H9 (cell line): Measurements from ENCODE around the gene ITK. TPM values are rescaled to one million over a fixed set of nuclear protein-coding genes. Genes with fewer than 3 reads are reported as not detected.

ENCODE experiments used
- DNase-seq: peaks from one replicate; pipeline ENCODE4 v3.0.0-alpha.2; 2017
- H2AFZ ChIP-seq: one replicate; pipeline ENCODE4 v1.6.1; 2013; ENCODE audit warnings: mild to moderate bottlenecking, low read length, control low read depth, moderate library complexity
- H2AK5ac ChIP-seq: 2 replicates; pipeline ENCODE4 v1.6.1; 2013; ENCODE audit warnings: low read length, control low read depth, mixed read lengths; ENCODE audit not compliant: insufficient read length
- H2BK120ac ChIP-seq: one replicate; pipeline ENCODE4 v1.6.1; 2013; ENCODE audit warnings: low read depth, mild to moderate bottlenecking, low read length, control low read depth, inconsistent platforms; ENCODE audit not compliant: poor library complexity, severe bottlenecking
- H2BK12ac ChIP-seq: 2 replicates; pipeline ENCODE4 v1.6.1; 2013; ENCODE audit warnings: low read length, control low read depth, mixed read lengths, low read depth; ENCODE audit not compliant: insufficient read length
- H2BK15ac ChIP-seq: 2 replicates; pipeline ENCODE4 v1.6.1; 2013; ENCODE audit warnings: low read depth, low read length, control low read depth
- H2BK20ac ChIP-seq: one replicate; pipeline ENCODE4 v1.6.1; 2013; ENCODE audit warnings: low read depth, mild to moderate bottlenecking, low read length, control low read depth, inconsistent platforms; ENCODE audit not compliant: poor library complexity, severe bottlenecking
- H2BK5ac ChIP-seq: 2 replicates; pipeline ENCODE4 v1.6.1; 2013; ENCODE audit warnings: low read length, control low read depth, mixed read lengths; ENCODE audit not compliant: insufficient read length
- H3K14ac ChIP-seq: 2 replicates; pipeline ENCODE4 v1.6.1; 2013; ENCODE audit warnings: low read length, control low read depth; ENCODE audit not compliant: insufficient read depth
- H3K18ac ChIP-seq: 2 replicates; pipeline ENCODE4 v1.6.1; 2013; ENCODE audit warnings: low read depth, mild to moderate bottlenecking, mixed read lengths, low read length, control low read depth; ENCODE audit not compliant: insufficient read length
- H3K23ac ChIP-seq: 2 replicates; pipeline ENCODE4 v1.6.1; 2013; ENCODE audit warnings: low read length, control low read depth, mixed read lengths, low read depth; ENCODE audit not compliant: insufficient read length
- H3K23me2 ChIP-seq: 2 replicates; pipeline ENCODE4 v1.6.1; 2013; ENCODE audit warnings: low read depth, mild to moderate bottlenecking, mixed read lengths, low read length, control low read depth; ENCODE audit not compliant: insufficient read length, poor library complexity, severe bottlenecking
- H3K27ac ChIP-seq: 2 replicates; pipeline ENCODE4 v1.5.1; 2013; ENCODE audit warnings: low read length, control low read depth, mixed read lengths, low read depth; ENCODE audit not compliant: insufficient read length
- H3K27me3 ChIP-seq: 2 replicates; pipeline ENCODE4 v1.6.1; 2013; ENCODE audit warnings: low read length, control low read depth, inconsistent platforms; ENCODE audit not compliant: insufficient read depth
- H3K4ac ChIP-seq: 2 replicates; pipeline ENCODE4 v1.6.1; 2013; ENCODE audit warnings: low read depth, mild to moderate bottlenecking, control low read depth, inconsistent platforms, low read length, moderate library complexity
- H3K4me1 ChIP-seq: 2 replicates; pipeline ENCODE4 v1.6.1; 2013; ENCODE audit warnings: low read length, control low read depth, inconsistent platforms; ENCODE audit not compliant: insufficient read depth
- H3K4me2 ChIP-seq: 2 replicates; pipeline ENCODE4 v1.6.1; 2013; ENCODE audit warnings: low read length, control low read depth, mixed read lengths; ENCODE audit not compliant: insufficient read length, insufficient read depth
- H3K56ac ChIP-seq: 2 replicates; pipeline ENCODE4 v1.6.1; 2013; ENCODE audit warnings: low read depth, mild to moderate bottlenecking, mixed read lengths, low read length, control low read depth; ENCODE audit not compliant: insufficient read length
- H3K79me1 ChIP-seq: 2 replicates; pipeline ENCODE4 v1.6.1; 2013; ENCODE audit warnings: low read depth, mild to moderate bottlenecking, moderate library complexity, low read length, control low read depth, inconsistent platforms; ENCODE audit not compliant: insufficient read depth, poor library complexity, severe bottlenecking
- H3K79me2 ChIP-seq: 2 replicates; pipeline ENCODE4 v1.6.1; 2013; ENCODE audit warnings: low read length, control low read depth, inconsistent platforms; ENCODE audit not compliant: insufficient read depth
- H3K9ac ChIP-seq: 2 replicates; pipeline ENCODE4 v1.6.1; 2013; ENCODE audit warnings: low read length, control low read depth, mixed read lengths; ENCODE audit not compliant: insufficient read length; ENCODE audit errors: extremely low read depth
- H3K9me3 ChIP-seq: one replicate; pipeline ENCODE4 v1.6.1; 2013; ENCODE audit warnings: low read depth, low read length, inconsistent platforms; ENCODE audit not compliant: control insufficient read depth
- H3T11ph ChIP-seq: one replicate; pipeline ENCODE4 v1.6.1; 2013; ENCODE audit warnings: mild to moderate bottlenecking, low read length, control low read depth, inconsistent platforms
- H4K20me1 ChIP-seq: one replicate; pipeline ENCODE4 v1.6.1; 2013; ENCODE audit not compliant: control insufficient read depth, insufficient read length, insufficient read depth
- H4K5ac ChIP-seq: 2 replicates; pipeline ENCODE4 v1.6.1; 2013; ENCODE audit warnings: low read depth, mild to moderate bottlenecking, mixed read lengths, low read length, control low read depth; ENCODE audit not compliant: insufficient read length
- H4K8ac ChIP-seq: replicated peaks from 2 replicates; pipeline ENCODE4 v1.6.1; 2013; ENCODE audit warnings: low read length, control low read depth, mixed read lengths, low read depth; ENCODE audit not compliant: insufficient read length
- H4K91ac ChIP-seq: 2 replicates; pipeline ENCODE4 v1.6.1; 2013; ENCODE audit warnings: low read depth, mild to moderate bottlenecking, moderate library complexity, mixed read lengths, low read length, control low read depth; ENCODE audit not compliant: insufficient read length
- H3K27ac Mint-ChIP-seq, 3 experiments: 2 replicates in 2 of 3; 3 replicates in 1 of 3; pipeline ENCODE4 v1.8.0; 2020 to 2021; ENCODE audit warnings: mixed read lengths in 3 of 3, mild to moderate bottlenecking in 1 of 3, moderate library complexity in 1 of 3
- H3K27me3 Mint-ChIP-seq: 2 replicates; pipeline ENCODE4 v1.8.0; 2021; ENCODE audit warnings: low read depth, mild to moderate bottlenecking, moderate library complexity, mixed read lengths
- H3K36me3 Mint-ChIP-seq, 3 experiments: 2 replicates in 2 of 3; 3 replicates in 1 of 3; pipeline ENCODE4 v1.8.0; 2020 to 2021; ENCODE audit warnings: low read depth in 3 of 3, mixed read lengths in 3 of 3; ENCODE audit not compliant: insufficient read depth in 1 of 3
- H3K4me1 Mint-ChIP-seq, 2 experiments: 2 replicates each; pipeline ENCODE4 v1.8.0; 2020; ENCODE audit warnings: mixed read lengths in 2 of 2
- H3K4me3 Mint-ChIP-seq, 2 experiments: 2 replicates in 1 of 2; 3 replicates in 1 of 2; pipeline ENCODE4 v1.8.0; 2020 to 2021; ENCODE audit warnings: mild to moderate bottlenecking in 2 of 2, mixed read lengths in 2 of 2, moderate library complexity in 1 of 2
- H3K9me3 Mint-ChIP-seq, 2 experiments: 2 replicates in 1 of 2; 3 replicates in 1 of 2; pipeline ENCODE4 v1.8.0; 2020; ENCODE audit warnings: mild to moderate bottlenecking in 2 of 2, mixed read lengths in 2 of 2, moderate library complexity in 1 of 2
- WGBS: extraction: QIAGEN DNeasy Blood & Tissue Kit; methylation state at CpG from one replicate; pipeline ENCODE4 v1.1.7; 2013; ENCODE audit warnings: missing lambda C conversion rate, low lambda C conversion rate, mixed read lengths; ENCODE audit not compliant: insufficient read length; ENCODE audit errors: extremely low coverage; 5-methylcytosine and 5-hydroxymethylcytosine counted together
- total RNA-seq: library from RNA; stranded (reverse); gene quantifications from 2 replicates; pipeline ENCODE4 v1.2.1, GENCODE V29; 2021
- TF ChIP-seq, protein P1 (sequence below): fragments of 200-600 bp; sonication (generic); conservative IDR thresholded peaks from 3 replicates; pipeline ENCODE4 v1.8.0; 2021; ENCODE audit warnings: antibody characterized with exemption, mild to moderate bottlenecking

Gene ITK
- total RNA-seq, 1 experiment from 2014 or later: 0.22 TPM

DNA sequence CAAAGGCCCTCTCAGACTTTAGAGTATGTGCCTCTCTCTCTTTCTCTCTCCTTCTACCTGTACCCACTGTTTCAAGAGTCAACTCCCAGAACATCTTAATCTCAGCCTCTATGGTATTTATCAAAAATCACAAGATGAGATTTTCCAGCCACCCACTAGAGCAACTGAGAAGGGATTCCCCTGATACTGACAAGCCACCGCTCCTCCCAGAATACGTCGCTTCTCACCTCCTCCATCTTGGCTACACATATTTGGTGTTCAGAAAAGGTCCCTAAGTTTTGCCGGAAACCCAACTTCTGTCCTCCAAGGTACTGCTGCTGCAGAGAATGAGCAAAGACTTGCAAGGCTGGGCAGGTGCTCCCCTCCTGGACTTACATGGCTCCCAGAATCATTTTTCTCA is 20.6 kb upstream of the ITK start:
- no peak overlapping the region for H3K18ac ChIP-seq
- H4K20me1 ChIP-seq: no peaks in the 10 kb centered on the region

More for the DNA sequence above, 20.6 kb upstream of the ITK start:
- Mint-ChIP-seq H3K27me3 (no peaks in the 10 kb centered on the region; the same call in none of the 2 replicates), H3K9me3 (no peaks in the 10 kb centered on the region), H3K36me3 (no peaks in the 10 kb centered on the region), H3K4me1 (no peaks in the 10 kb centered on the region), H3K27ac (no peak overlapping the region; a peak in 1 of 7 replicates), H3K4me3 (no peak overlapping the region)
- no peaks in the 10 kb centered on the region for H3K23me2 ChIP-seq
- no CpG with 5 or more reads among the region's 4 CpGs for WGBS
- H3K14ac ChIP-seq: no peak overlapping the region; the same call in 1 of the 2 replicates
- no peak overlapping the region for H4K8ac ChIP-seq
- no peak overlapping the region for H3K56ac ChIP-seq
- no peak overlapping the region for H2BK5ac ChIP-seq
- H2AK5ac ChIP-seq: no peak overlapping the region
- H4K91ac ChIP-seq: no peak overlapping the region
- no peak overlapping the region for H3K23ac ChIP-seq
- H3K9me3 ChIP-seq: no peaks in the 10 kb centered on the region
- no peak overlapping the region for H2AFZ ChIP-seq
- H3K4ac ChIP-seq: no peak overlapping the region
- H3K9ac ChIP-seq: no peak overlapping the region
- H3K79me1 ChIP-seq: no peaks in the 10 kb centered on the region
- no peak overlapping the region for H3T11ph ChIP-seq
- no peak overlapping the region for H4K5ac ChIP-seq
- H3K27me3 ChIP-seq: no peaks in the 10 kb centered on the region
- H2BK20ac ChIP-seq: no peak overlapping the region
- TF ChIP-seq, protein P1, sequence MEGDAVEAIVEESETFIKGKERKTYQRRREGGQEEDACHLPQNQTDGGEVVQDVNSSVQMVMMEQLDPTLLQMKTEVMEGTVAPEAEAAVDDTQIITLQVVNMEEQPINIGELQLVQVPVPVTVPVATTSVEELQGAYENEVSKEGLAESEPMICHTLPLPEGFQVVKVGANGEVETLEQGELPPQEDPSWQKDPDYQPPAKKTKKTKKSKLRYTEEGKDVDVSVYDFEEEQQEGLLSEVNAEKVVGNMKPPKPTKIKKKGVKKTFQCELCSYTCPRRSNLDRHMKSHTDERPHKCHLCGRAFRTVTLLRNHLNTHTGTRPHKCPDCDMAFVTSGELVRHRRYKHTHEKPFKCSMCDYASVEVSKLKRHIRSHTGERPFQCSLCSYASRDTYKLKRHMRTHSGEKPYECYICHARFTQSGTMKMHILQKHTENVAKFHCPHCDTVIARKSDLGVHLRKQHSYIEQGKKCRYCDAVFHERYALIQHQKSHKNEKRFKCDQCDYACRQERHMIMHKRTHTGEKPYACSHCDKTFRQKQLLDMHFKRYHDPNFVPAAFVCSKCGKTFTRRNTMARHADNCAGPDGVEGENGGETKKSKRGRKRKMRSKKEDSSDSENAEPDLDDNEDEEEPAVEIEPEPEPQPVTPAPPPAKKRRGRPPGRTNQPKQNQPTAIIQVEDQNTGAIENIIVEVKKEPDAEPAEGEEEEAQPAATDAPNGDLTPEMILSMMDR: no peak
- DNase-seq: no peak
- H3K4me1 ChIP-seq: no peaks in the 10 kb centered on the region
- H3K79me2 ChIP-seq: no peaks in the 10 kb centered on the region
- H2BK15ac ChIP-seq: no peak overlapping the region
- H3K27ac ChIP-seq: no peak overlapping the region
- no peak overlapping the region for H2BK120ac ChIP-seq
- H3K4me2 ChIP-seq: no peak overlapping the region
- no peak overlapping the region for H2BK12ac ChIP-seq
